GM19025 (cell line): ENCODE measurements around the gene PRKCQ.
"Not testable (repeated sequence)": the region's sequence is repeated elsewhere in the genome, so short reads cannot be mapped to it uniquely, and the experiment has no call there.

ENCODE experiments used
- ATAC-seq: cut with Tn5 transposase; IDR thresholded peaks from one replicate; pipeline ENCODE4 v1.9.1; 2021; ENCODE audit warnings: mild to moderate bottlenecking, low read depth, moderate library complexity; ENCODE audit not compliant: unreplicated experiment

Gene PRKCQ

DNA sequence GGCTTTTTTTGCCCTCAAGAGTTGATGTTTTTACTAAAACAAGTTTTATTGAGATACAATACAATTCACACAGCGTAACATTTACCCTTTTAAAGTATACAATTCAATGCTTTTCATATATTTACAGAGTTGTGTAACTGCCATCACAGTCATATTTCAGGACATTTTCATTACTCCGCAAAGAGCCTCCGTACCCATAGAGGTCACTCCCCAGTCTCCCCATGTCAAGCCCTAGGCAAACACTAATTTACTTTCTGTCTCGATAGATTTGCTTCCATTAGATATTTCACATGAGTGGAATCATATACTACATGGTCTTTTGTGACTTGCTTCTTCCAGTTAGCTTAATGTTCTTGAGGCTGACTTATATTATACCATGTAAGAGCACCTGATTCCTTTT lies 183.8 kb downstream of the PRKCQ start:
- no peak for ATAC-seq

DNA sequence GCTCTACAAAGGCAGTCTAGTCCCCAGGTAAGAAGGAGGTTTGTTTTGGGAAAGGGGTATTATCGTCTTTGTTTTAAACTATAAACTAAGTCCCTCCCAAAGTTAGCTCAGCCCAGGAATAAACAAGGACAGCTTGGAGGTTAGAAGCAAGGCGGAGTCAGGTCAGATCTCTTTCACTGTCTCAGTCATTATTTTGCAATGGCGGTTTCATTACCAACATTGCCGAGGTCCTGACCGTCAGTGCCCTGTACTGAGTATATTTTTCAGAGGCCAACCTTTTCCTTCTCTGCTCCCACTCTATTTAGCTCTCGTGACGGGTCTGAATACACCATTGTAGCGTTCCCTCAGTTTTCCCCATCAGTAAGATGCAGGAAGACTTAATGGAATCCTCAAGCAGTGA lies 184.5 kb downstream of the PRKCQ start:
- ATAC-seq: no peak

DNA sequence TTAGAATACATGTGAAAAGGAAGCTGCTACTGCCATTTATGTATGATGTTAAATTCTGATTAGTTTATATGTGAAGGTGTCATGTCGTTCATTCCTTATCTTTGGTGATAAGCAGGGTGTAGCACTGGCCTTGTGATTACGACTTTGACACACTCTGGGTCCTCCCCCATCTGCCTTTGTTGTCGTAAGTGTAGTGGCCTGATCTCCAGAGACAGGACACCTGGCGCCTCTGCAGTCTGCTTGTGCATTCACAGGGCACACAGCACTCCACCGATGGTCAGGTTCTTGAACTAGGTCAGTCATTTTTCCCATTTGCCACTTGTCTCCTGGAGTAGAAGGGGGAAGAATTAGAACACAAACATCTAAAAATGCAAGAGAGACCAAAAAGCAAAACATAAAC lies 186.0 kb downstream of the PRKCQ start:
- ATAC-seq: no peak

DNA sequence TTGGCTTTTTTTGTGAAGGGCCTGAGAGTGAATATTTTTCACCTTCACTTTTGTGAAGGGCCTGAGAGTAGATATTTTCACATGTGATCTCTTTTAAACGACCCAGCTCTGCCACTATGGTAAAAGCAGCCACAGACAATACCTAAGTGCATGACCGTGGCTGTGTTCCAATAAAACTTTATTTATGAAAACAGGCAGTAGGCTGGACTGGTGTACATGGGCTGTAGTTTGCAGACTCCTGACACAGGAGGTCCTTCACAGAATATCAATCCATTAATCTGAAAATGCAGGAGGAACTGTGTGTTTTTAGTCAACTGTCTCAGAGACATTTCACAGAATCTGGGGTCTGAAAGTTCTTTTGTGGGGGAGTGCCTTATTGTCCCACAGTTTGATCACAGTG lies 186.9 kb downstream of the PRKCQ start:
- ATAC-seq: no peak

DNA sequence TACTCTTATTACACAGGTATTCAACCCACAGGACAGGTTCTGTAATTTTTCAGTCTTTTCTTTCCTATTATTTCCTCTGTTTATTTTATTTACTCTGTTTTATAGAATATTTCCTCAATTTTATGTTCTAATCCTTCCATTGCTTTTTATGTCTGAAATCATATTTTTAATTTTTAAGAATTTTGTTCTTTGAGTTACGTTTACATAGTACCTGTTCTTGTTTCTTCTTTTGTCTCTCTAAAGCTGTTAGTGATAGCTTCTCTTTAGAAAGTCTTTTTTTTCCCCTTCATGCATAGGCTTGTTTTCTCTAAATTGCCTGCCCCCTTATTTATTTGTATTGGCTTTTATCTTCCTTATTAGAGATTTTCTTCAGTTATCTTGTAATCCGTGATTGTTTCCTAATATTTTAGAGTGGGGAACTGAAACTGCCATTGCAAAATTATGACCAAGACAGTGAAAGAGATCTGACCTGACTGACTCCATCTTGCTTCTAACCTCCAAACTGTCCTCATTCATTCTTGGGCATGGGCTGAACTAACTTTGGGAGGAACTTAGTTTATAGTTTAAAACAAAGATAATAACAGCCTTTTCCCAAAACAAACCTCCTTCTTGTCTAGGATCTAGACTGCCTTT lies 189.7 kb downstream of the PRKCQ start:
- no peak for ATAC-seq

DNA sequence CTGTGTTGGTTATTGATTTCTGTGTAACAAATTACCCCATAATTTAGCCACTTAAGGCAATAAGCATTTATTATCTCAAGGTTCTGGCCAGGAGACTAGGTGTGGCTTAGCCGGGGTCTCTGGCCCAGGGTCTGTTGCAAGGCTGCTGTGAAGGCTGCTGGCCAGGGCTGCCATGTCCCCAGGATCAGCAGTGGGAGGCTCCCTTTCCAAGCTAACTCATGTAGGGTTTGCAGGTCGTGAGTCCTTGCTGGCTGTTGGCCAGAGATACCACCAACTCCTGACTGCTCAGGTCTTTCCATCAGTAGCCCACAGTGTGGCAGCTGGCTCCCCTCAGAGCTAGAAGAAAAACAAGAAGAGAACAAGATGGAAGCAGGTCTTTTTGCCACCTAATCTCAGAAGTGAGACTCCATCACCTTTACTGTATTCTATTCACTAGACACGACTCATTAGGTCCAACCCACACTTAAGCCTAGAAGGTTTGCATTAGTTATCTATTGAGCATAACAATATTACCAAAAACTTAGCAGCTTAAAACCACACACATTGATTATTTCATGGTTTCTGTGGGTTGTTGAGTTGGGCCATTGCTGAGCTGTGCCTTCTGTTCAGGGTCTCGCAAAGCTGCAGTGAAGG lies 191.7 kb downstream of the PRKCQ start:
- no peak for ATAC-seq

DNA sequence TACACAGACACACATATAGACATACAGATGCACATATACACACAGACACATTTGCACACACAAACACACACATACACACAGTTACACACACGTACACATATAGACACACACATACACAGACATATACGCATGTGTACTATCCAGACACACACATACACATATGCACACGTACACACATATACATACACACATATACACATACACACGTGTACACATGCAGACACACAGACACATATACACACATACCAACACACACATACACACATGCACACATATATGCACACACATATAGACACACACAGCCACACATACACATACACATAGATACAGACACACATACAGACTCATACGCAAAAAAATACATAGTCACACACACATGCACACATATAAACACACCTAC lies 193.1 kb downstream of the PRKCQ start:
- no peak for ATAC-seq

DNA sequence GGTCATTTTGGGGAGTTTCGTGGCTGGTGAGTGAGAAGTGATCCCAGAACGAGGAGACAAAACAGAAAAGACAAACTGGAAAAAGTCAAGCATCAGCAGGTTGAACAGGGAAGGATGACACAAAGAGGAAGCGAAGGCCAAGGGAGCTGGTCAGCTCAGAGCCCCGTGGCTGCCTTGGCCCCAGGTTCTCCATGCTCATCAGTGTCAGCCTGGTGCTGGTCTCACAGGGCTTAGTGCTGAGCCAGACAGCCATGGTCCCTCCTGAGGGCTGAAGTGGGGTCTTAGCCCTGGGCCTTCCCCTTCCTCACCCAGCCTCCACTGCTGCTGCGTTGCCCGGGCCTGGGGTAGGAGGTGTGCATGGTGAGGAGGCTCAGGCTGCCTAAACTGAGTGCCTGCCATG lies 193.7 kb downstream of the PRKCQ start:
- ATAC-seq: no peak

DNA sequence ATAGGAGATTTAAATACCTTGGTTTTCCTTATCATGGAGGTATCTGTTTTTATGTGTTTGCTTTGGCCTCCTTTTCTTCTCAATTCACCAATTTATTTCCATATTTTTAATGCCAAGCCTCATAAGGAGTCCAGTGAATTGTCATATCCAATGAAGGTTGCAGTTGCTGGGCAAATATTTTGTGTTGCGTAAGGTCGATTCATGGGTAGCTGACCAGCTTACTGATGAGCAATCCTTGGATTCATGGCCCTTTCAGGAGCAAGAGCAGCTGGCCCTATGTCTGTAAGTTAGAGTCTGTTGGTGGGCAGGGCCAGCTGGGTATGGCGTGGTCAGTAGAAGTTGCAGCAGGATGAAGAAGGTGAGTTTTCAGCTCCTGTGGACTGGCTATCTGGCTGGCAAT lies 194.4 kb downstream of the PRKCQ start:
- ATAC-seq: no peak

DNA sequence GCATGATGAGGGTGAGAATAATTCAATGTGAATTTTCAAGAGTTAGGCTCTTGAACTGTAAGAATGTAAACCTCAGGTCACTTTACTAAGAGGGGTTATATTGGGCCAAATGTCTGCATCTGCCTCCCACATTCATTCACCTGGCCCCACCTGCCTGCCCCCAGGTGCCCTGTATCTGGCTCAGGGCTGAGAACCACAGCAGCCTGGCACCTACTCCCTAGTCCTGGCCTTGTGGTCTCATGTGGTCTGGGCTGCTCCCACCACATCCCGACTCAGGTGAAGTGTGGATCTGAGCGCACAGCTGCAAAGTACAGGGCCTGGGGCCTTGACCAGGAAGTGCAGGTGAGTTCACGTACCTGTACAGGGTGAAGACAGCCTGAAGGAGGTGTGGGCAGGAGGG lies 195.2 kb downstream of the PRKCQ start:
- ATAC-seq: no peak

DNA sequence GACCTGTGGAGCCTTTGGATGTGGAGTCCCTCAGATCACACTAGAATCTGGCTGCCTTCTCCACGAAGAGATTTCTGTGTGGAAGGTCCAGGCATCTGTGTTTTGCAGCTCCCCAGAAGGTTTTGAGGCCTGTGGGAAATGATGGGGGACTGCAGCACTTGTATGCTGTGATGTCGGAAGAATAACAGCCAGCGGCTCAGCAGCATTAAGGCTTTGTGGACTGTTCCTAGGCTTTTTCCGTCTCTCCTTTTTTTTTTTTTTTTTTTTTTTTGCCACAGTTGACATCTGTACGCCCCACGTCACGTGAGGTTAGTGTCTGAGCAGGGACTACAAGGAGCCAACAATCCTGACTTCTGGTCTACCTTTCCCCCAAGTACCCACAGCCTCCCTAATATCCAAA lies 196.0 kb downstream of the PRKCQ start:
- ATAC-seq: no peak

DNA sequence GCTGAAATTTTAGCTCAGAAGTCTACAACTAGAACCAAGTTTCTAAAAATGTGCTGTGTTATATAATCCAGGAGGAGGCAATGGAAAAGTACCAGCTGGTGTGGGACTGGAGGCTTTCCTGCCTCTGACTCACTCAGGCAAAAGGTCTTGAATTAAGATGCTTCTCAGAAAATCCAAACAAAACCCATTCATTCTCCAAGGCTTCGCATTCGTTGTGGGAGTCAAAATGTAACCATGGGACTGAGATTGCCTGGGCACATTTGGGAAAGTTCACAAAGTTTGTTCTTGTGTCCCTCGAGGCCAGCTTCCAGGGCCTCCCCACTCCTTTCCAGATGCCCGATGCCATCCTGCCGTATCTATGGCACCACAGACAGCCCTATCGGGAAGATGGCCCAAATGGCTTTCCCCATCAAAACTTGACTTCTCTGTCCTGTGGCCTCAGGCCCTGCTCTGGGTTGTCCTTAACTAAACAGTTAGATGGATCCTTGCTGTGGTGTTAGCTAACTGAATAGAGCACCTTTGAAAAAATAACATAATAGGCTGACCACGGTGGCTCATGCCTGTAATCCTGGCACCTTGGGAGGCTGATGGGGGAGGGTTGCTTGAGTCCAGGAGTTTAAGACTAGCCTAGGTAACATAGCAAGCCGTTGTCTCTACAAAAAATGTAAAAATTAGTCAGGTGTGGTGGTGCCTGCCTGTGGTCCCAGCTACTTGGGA lies 196.8 kb downstream of the PRKCQ start:
- no peak for ATAC-seq

DNA sequence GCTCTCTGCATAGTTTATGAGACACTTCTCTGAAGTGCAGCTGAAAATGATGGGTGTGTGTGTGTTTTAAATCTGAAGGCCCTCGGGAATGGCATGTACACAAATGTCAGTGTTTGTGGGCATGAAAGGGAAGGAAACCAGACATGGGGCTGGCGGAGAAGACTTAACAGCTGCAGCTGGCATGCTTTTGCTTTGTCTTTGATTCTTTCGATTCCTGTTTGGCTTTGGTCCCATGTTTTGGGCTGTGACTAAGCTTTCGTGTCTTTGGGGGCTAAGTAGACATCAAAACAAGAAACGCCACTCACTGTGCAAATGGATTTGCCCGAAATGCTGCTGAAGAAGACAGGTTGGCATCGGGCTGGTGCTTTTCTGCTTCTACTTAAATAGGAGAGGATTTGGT lies 198.0 kb downstream of the PRKCQ start:
- no peak for ATAC-seq

DNA sequence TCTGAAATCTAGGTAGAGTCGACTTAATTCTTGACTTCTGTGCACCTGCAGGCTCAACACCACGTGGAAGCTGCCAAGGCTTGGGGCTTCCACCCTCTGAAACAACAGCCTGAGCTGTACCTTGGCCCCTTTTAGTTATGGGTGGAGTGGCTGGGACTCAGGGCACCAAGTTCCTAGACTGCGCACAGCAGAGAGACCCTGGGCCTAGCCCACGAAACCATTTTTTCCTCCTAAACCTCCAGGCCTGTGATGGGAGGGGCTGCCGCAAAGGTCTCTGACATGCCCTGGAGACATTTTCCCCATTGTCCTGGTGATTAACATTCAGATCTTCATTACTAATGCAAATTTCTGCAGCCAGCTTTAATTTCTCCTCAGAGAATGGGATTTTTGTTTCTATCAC lies 199.6 kb downstream of the PRKCQ start:
- ATAC-seq: not testable (repeated sequence)

DNA sequence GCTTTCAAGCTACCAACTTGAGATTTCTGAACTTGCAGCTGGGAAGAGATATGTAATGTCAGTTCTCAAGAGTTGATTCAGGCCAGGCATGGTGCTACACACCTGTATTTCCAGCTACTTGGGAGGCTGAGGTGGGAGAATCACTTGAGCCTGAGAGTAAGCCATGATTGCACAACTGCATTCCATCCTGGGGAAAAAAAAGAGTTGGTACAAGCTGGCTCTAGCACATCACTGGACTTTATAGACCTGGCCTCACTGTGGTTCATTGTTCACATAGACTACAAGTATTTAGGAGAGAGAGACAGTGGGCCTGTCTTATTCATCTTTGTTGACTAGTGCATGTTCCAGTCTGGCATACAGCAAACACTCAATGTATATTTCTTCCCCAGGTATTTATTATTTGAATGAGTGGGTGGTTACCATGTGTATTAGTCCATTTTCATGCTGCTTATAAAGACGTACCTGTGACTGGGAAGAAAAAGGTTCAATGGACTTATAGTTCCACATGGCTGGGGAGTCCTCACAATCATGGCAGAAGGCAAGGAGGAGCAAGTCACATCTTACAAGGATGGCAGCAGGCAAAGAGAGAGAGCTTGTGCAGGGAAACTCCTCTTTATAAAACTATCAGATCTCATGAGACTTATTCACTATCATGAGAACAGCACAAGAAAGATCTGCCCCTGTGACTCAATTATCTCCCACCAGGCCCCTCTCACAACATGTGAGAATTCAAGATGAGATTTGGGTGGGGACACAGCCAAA lies 200.9 kb downstream of the PRKCQ start:
- no peak for ATAC-seq
